ENCODE results near the gene CLNK. TPM values are rescaled to one million over a fixed set of nuclear protein-coding genes. Genes with fewer than 3 reads are reported as not detected.

CLNK gene
- total and polyA plus RNA-seq, 2 of the 8 experiments (the other 6 are each of a cell fraction or from before 2014, with no cell fraction given), result not detected

- TF ChIP-seq CHD7 (IDR thresholded peaks at IDR 0.05; ENCODE audit: insufficient replicate concordance, low read length) (no peak), MAX (IDR thresholded peaks at IDR 0.05) (no peak), PHF8 (conservative IDR thresholded peaks at IDR 0.05; ENCODE audit: low read depth, low read length) (no peak), NANOG (IDR thresholded peaks at IDR 0.05; ENCODE audit: insufficient read depth, low read depth, low read length, poor library complexity, severe bottlenecking) (no peak), GTF2F1 (IDR thresholded peaks at IDR 0.05; ENCODE audit: borderline replicate concordance, low read depth, low read length) (no peak), JUND (IDR thresholded peaks at IDR 0.05; ENCODE audit: low read length) (no peak), HDAC2 (IDR thresholded peaks at IDR 0.05; ENCODE audit: borderline replicate concordance in 1 of 2, low read depth in 2 of 2, low read length in 2 of 2) (no peak), KDM5A (IDR thresholded peaks at IDR 0.05; ENCODE audit: low read length) (no peak)
Observed at GRCh38 chr4:10535912-10536311, 148.7 kb downstream of the CLNK start (continued).
